ENCODE results near the gene RAI1.

Gene RAI1

DNA sequence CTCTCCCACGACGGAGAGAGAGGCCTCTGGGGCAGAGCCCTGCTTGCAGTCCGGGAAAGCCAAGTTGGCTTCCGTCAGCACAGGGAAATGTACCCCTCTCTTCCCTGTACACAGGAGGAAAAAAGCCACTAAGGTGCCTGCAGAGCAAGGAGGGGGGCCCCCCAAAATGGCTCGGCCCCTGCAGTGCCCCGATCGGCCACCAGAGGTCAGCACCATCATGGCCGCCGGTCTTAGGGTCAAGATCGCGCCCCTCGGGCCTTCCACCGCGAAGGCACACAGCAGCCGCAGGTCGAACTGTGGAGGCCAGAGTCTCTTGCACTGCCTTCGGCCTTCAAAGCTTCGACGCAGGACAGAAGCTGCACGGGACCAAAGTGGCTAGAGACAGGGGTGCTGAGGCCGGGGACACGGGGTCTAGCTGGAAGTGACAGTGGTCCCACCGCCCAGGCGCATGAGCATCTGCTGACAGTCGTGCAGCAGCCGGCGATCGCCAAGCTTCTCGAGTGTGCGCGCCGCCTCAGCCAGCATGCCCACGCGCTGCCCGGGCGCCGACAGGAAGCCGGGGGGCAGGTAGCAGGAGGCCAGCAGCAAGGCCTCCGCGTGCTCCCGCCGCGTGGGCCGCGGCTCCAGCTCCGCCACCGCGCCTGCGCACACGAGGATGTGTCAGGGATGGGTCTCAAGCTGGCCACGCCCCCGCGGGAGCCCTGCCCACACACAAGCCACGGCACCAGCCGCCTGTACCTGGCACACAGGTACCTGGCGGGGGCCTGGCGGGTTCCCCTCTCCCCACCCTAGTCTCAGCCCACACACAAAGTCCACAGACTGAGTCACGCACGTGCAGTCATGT, 131.2 kb downstream of the RAI1 start:
- Histone ChIP-seq H3K27me3 (ENCODE audit: control insufficient read depth, insufficient read depth, low read length) (peaks cover 8% of the 10 kb centered on the region; the same call in 1 of the 2 replicates), H3K4me3 (ENCODE audit: low read length) (no peak overlapping the region), H3K9me3 (ENCODE audit: control insufficient read depth, insufficient read depth, low read length) (no peaks in the 10 kb centered on the region), H3K4me1 (ENCODE audit: control insufficient read depth, insufficient read depth, low read length) (peaks cover 6% of the 10 kb centered on the region), H3K36me3 (ENCODE audit: control insufficient read depth, insufficient read depth, low read length) (peaks cover 40% of the 10 kb centered on the region), H3K27ac (ENCODE audit: low read length) (no peak overlapping the region)
- WGBS (ENCODE audit: insufficient coverage, insufficient read length), result no CpG with 5 or more reads among the region's 59 CpGs
- no peak for DNase-seq (ENCODE audit: low read depth, low spot score)

DNA sequence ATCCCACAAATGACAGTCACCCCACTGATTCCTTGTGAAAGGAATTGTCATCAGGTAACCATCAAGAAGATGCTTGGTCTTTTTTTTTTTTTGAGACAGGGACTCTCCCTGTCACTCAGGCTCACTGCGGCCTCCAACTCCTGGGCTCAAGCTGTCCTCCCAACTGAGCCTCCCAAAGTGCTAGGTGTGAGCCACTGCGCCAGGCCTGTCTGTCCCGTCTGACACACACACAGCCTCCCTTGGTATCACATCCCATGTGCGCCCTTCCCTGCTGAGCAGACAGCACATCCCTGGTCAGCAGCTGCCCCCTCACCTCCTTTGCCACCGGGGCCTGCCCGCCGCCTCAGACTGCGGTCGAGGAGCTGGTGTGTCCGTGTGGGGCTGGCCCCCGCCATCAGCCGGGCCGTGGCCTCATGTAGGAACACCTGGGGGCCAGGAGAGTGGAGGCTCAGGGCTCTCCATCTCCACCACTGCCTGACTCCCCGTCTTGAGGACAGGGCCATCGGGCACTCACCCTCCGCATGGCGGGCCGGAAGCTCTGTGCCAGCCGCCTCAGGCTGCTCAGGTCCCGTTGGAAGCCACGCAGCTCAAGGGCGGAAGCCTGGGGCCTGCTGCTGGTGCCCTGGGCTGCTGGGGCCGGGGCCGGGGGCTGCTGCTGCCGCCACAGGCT, 131.9 kb downstream of the RAI1 start:
- DNase-seq (ENCODE audit: low read depth, low spot score), result no peak
- Histone ChIP-seq H3K4me1 (ENCODE audit: control insufficient read depth, insufficient read depth, low read length) (peaks cover 11% of the 10 kb centered on the region), H3K27me3 (ENCODE audit: control insufficient read depth, insufficient read depth, low read length) (peaks cover 8% of the 10 kb centered on the region; the same call in 1 of the 2 replicates), H3K36me3 (ENCODE audit: control insufficient read depth, insufficient read depth, low read length) (peaks cover 44% of the 10 kb centered on the region), H3K4me3 (ENCODE audit: low read length) (no peak overlapping the region), H3K27ac (ENCODE audit: low read length) (no peak overlapping the region), H3K9me3 (ENCODE audit: control insufficient read depth, insufficient read depth, low read length) (no peaks in the 10 kb centered on the region)
- WGBS (ENCODE audit: insufficient coverage, insufficient read length), result no CpG with 5 or more reads among the region's 25 CpGs

DNA sequence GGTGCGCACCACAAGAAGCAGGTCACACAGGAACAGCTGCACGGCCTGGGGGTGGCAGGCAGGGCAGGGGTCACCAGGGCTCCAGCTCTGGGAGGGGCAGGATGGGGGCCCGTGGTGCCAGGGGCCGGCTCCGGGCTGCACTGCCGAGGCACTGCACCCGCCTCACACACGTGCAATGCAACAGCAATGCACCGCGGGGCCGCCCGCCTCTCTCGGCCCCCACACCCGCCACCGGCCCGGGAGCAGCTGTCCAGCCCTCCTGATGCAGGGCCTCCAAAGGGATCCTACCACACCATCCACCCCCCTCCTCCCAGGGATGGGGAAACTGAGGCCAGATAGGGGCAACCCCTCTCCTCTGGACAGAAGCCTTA, 132.5 kb downstream of the RAI1 start:
- H3K4me3 ChIP-seq (ENCODE audit: low read length), result no peak overlapping the region
- no peaks in the 10 kb centered on the region for H3K9me3 ChIP-seq (ENCODE audit: control insufficient read depth, insufficient read depth, low read length)
- H3K27ac ChIP-seq (ENCODE audit: low read length), result no peak overlapping the region
- peaks cover 44% of the 10 kb centered on the region for H3K36me3 ChIP-seq (ENCODE audit: control insufficient read depth, insufficient read depth, low read length)
- no CpG with 5 or more reads among the region's 16 CpGs for WGBS (ENCODE audit: insufficient coverage, insufficient read length)
- peaks cover 11% of the 10 kb centered on the region for H3K4me1 ChIP-seq (ENCODE audit: control insufficient read depth, insufficient read depth, low read length)
- DNase-seq (ENCODE audit: low read depth, low spot score), result no peak
- H3K27me3 ChIP-seq (ENCODE audit: control insufficient read depth, insufficient read depth, low read length), result peaks cover 6% of the 10 kb centered on the region; the same call in 1 of the 2 replicates

DNA sequence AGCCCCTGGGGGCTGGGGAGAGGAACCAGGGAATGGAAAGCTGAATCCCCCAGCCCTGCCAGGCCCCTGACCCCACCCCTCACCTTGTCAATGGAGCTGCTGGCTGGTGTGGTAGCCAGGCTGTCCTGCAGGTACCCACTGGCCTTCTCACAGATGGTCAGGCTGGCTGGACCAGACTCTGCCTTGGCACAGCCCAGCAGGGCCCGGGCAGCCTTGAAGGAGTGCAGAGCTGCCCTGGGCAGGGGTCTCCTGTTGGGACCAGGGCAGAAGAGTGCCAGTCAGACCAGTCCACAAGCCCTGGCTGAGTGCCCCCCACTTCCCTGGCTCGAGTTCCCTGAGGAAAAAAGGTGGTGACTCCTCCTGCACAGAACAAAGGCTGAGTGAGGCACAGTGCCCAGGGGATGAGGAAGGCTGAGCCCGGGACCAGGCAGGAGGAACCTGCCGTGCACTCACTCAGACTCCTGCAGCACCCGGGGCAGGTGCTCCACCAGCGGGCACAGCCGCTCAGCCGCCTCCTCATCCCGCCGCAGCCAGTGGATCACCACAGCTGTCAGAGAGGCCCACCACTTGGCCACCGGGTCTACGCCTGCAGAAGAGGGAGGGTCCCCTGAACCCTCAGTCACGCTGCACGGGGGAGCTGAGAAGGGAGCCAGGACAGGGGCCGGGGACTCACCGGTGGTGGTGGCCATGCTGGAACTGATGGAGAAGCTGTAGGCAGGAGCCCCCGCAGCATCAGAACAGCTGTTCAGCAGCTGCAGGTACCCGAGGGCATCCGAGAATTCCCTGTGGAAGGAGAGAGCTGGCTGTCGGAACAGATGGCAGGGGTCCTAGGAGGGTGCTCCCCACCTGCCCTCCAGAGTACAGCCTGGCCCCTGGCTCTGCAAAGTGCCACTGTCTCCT, 133.2 kb downstream of the RAI1 start:
- no peaks in the 10 kb centered on the region for H3K9me3 ChIP-seq (ENCODE audit: control insufficient read depth, insufficient read depth, low read length)
- no peaks in the 10 kb centered on the region for H3K27me3 ChIP-seq (ENCODE audit: control insufficient read depth, insufficient read depth, low read length)
- peaks cover 11% of the 10 kb centered on the region for H3K4me1 ChIP-seq (ENCODE audit: control insufficient read depth, insufficient read depth, low read length)
- no peak overlapping the region for H3K4me3 ChIP-seq (ENCODE audit: low read length)
- WGBS (ENCODE audit: insufficient coverage, insufficient read length), result no CpG with 5 or more reads among the region's 20 CpGs
- no peak for DNase-seq (ENCODE audit: low read depth, low spot score)
- H3K27ac ChIP-seq (ENCODE audit: low read length), result no peak overlapping the region
- H3K36me3 ChIP-seq (ENCODE audit: control insufficient read depth, insufficient read depth, low read length), result peaks cover 51% of the 10 kb centered on the region

DNA sequence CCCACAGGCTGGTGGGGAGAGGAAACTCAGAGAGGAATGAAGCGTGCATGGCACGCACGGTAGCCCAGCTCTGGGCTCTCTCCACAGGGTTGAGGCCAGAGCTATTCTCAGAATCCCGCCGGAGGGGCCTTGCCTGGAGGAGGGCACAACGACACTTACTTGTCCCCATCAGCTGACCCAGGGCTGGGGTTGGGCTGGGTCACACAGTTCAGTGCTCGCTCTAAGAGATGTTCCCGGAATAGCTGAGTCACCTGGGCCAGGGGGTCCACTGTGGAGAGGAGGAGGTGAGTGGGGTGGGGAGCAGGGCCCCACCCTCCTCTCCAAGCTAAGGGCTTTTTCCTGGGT, 133.8 kb downstream of the RAI1 start:
- Histone ChIP-seq H3K4me3 (ENCODE audit: low read length) (no peak overlapping the region), H3K27me3 (ENCODE audit: control insufficient read depth, insufficient read depth, low read length) (no peaks in the 10 kb centered on the region), H3K36me3 (ENCODE audit: control insufficient read depth, insufficient read depth, low read length) (peaks cover 57% of the 10 kb centered on the region), H3K4me1 (ENCODE audit: control insufficient read depth, insufficient read depth, low read length) (peaks cover 11% of the 10 kb centered on the region), H3K9me3 (ENCODE audit: control insufficient read depth, insufficient read depth, low read length) (no peaks in the 10 kb centered on the region), H3K27ac (ENCODE audit: low read length) (no peak overlapping the region)
- no peak for DNase-seq (ENCODE audit: low read depth, low spot score)
- no CpG with 5 or more reads among the region's 8 CpGs for WGBS (ENCODE audit: insufficient coverage, insufficient read length)

DNA sequence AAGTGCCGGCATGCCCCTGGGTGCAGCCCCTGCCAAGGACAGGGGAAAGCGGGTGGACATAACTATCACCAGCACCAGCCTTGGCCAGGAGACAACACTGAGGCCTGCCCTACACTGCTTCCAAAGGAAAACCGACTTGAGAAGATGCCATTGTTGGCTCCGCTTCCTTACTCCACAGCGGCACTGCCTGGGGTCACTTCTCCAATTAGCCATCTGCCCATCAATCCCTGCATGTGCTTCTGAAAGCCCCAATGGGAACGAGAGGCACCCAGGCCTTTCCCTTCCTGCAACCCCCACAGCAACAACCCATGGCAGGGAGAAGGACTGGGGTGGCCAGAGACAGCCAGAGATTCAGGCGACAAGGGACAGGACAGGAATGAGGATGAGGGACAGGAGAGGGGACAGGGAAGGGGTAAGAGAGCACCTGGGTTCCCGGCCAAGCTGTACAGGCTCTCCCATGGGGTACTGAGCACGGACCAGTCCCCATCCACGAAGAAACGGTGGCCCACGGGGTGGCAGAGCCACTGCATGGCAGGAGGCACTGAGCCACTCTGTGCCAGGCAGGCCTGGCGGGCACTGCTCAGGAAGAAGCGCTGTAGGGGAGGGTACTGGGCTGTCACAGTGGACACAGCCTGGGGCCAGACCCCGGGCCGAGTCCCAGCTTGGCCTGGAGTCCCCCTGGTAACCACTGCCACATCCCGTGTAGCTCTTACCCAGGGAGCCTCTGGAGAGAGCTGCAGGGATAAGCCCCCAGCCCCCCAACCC, 134.4 kb downstream of the RAI1 start:
- peaks cover 57% of the 10 kb centered on the region for H3K36me3 ChIP-seq (ENCODE audit: control insufficient read depth, insufficient read depth, low read length)
- H3K4me3 ChIP-seq (ENCODE audit: low read length), result no peak overlapping the region
- H3K27me3 ChIP-seq (ENCODE audit: control insufficient read depth, insufficient read depth, low read length), result no peaks in the 10 kb centered on the region
- DNase-seq (ENCODE audit: low read depth, low spot score), result no peak
- whole genome bisulfite sequencing (ENCODE audit: insufficient coverage, insufficient read length), result no CpG with 5 or more reads among the region's 17 CpGs
- no peaks in the 10 kb centered on the region for H3K9me3 ChIP-seq (ENCODE audit: control insufficient read depth, insufficient read depth, low read length)
- H3K4me1 ChIP-seq (ENCODE audit: control insufficient read depth, insufficient read depth, low read length), result peaks cover 11% of the 10 kb centered on the region
- no peak overlapping the region for H3K27ac ChIP-seq (ENCODE audit: low read length)

DNA sequence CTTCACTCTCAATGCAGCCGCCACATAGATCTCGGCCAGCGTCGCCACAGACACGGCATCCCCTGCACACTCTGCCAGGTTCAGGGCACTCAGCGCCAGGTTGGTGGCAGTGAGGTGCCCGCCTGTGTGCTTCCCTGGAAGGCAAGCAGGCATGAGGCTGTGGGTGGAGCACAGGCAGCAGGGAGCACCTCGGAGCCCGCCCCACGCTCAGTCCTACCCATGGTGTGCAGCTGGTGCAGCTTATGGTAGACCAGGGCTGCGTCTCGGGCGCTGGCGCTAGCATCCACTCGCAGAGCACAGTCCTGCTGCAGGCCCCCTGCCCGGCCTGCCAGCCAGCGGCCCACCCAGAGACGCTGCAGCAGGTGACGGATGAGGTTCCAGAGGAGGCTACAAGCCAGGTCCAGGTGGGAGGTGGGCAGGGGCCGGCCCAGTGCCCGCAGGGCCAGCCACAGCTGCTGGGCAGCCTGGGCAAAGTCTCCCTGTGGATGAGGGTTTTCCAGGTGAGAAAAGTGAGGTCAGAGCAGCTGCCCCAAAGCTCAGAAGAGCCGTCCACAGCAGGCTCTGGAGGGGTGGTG, 135.1 kb downstream of the RAI1 start:
- no peak for DNase-seq (ENCODE audit: low read depth, low spot score)
- Histone ChIP-seq H3K36me3 (ENCODE audit: control insufficient read depth, insufficient read depth, low read length) (peaks cover 57% of the 10 kb centered on the region), H3K27me3 (ENCODE audit: control insufficient read depth, insufficient read depth, low read length) (no peaks in the 10 kb centered on the region), H3K4me3 (ENCODE audit: low read length) (no peak overlapping the region), H3K9me3 (ENCODE audit: control insufficient read depth, insufficient read depth, low read length) (no peaks in the 10 kb centered on the region), H3K27ac (ENCODE audit: low read length) (no peak overlapping the region), H3K4me1 (ENCODE audit: control insufficient read depth, insufficient read depth, low read length) (peaks cover 9% of the 10 kb centered on the region)
- WGBS (ENCODE audit: insufficient coverage, insufficient read length), result no CpG with 5 or more reads among the region's 22 CpGs

- Histone ChIP-seq H3K4me3 (ENCODE audit: low read length) (no peak overlapping the region), H3K27ac (ENCODE audit: low read length) (no peak overlapping the region), H3K4me1 (ENCODE audit: control insufficient read depth, insufficient read depth, low read length) (peaks cover 7% of the 10 kb centered on the region), H3K27me3 (ENCODE audit: control insufficient read depth, insufficient read depth, low read length) (no peaks in the 10 kb centered on the region), H3K9me3 (ENCODE audit: control insufficient read depth, insufficient read depth, low read length) (no peaks in the 10 kb centered on the region), H3K36me3 (ENCODE audit: control insufficient read depth, insufficient read depth, low read length) (peaks cover 57% of the 10 kb centered on the region)
- DNase-seq (ENCODE audit: low read depth, low spot score), result no peak
- no CpG with 5 or more reads among the region's 24 CpGs for WGBS (ENCODE audit: insufficient coverage, insufficient read length)
These were observed 135.7 kb downstream of the RAI1 start for GRCh38 chr17:17816831-17817551.

- DNase-seq (ENCODE audit: low read depth, low spot score), result no peak
- Histone ChIP-seq H3K27ac (ENCODE audit: low read length) (no peak overlapping the region), H3K9me3 (ENCODE audit: control insufficient read depth, insufficient read depth, low read length) (no peaks in the 10 kb centered on the region), H3K36me3 (ENCODE audit: control insufficient read depth, insufficient read depth, low read length) (peaks cover 57% of the 10 kb centered on the region), H3K4me3 (ENCODE audit: low read length) (no peak overlapping the region), H3K4me1 (ENCODE audit: control insufficient read depth, insufficient read depth, low read length) (peaks cover 5% of the 10 kb centered on the region), H3K27me3 (ENCODE audit: control insufficient read depth, insufficient read depth, low read length) (no peaks in the 10 kb centered on the region)
- no CpG with 5 or more reads among the region's 10 CpGs for WGBS (ENCODE audit: insufficient coverage, insufficient read length)
These were observed 136.3 kb downstream of the RAI1 start for GRCh38 chr17:17817552-17817947.
